NCI-H524 treated with DMSO at 0.1 percent for 48 hours (cell line): ENCODE measurements around the gene PES1.
A peak's percentile ranks its signal among the peaks of the same experiment; 100 is the strongest.
"Not testable (repeated sequence)": the region's sequence is repeated elsewhere in the genome, so short reads cannot be mapped to it uniquely, and the experiment has no call there.

Experiments
- DNase-seq: peaks from one replicate; lab custom pipeline; 2025; lab: John Stamatoyannopoulos, UW

PES1 gene

GRCh38 chr22:30591588-30592359, at the start of gene PES1:
PES1 (minus strand) TSS chr22:30591910; CDS start chr22:30591833, 77 bp downstream.
- peak; percentile 94 for DNase-seq

GRCh38 chr22:30640839-30641430, 49.2 kb upstream of the PES1 start:
- no peak for DNase-seq

GRCh38 chr22:30640361-30640760, 48.7 kb upstream of the PES1 start:
- no peak for DNase-seq

GRCh38 chr22:30637701-30638114, 46.0 kb upstream of the PES1 start:
- no peak for DNase-seq

- no peak for DNase-seq
These were observed 44.7 kb upstream of the PES1 start for GRCh38 chr22:30636226-30637077.

- peak; percentile 89 for DNase-seq
These were observed 43.8 kb upstream of the PES1 start, which contains the start of gene SLC35E4 for GRCh38 chr22:30635273-30636225. SLC35E4 (plus strand) TSS chr22:30635781; CDS start chr22:30636451, 670 bp downstream.

- peak; percentile 83 for DNase-seq
These were observed 42.9 kb upstream of the PES1 start for GRCh38 chr22:30634471-30635233.

GRCh38 chr22:30631469-30631868, 39.8 kb upstream of the PES1 start:
- not testable (repeated sequence) for DNase-seq

GRCh38 chr22:30628491-30628890, 36.8 kb upstream of the PES1 start:
- no peak for DNase-seq

GRCh38 chr22:30627471-30627870, 35.8 kb upstream of the PES1 start:
- DNase-seq = no peak

GRCh38 chr22:30626413-30626812, 34.7 kb upstream of the PES1 start:
- no peak for DNase-seq

GRCh38 chr22:30619909-30620308, 28.2 kb upstream of the PES1 start:
- DNase-seq = not testable (repeated sequence)

GRCh38 chr22:30617819-30618218, 26.1 kb upstream of the PES1 start:
- no peak for DNase-seq

GRCh38 chr22:30615543-30615954, 23.8 kb upstream of the PES1 start:
- DNase-seq = no peak

- no peak for DNase-seq
These were observed 23.2 kb upstream of the PES1 start for GRCh38 chr22:30614879-30615278.

- DNase-seq = no peak
These were observed 22.6 kb upstream of the PES1 start for GRCh38 chr22:30614268-30614667.

GRCh38 chr22:30612789-30613188, 21.1 kb upstream of the PES1 start:
- no peak for DNase-seq

GRCh38 chr22:30611197-30611596, 19.5 kb upstream of the PES1 start:
- no peak for DNase-seq

- no peak for DNase-seq
These were observed 18.6 kb upstream of the PES1 start for GRCh38 chr22:30610299-30610698.
